AG08395 (cell line): ENCODE results near the gene NMNAT1.
"Not testable (repeated sequence)": the region's sequence is repeated elsewhere in the genome, so short reads cannot be mapped to it uniquely, and the experiment has no call there.

Experiments used
- DNase-seq: peaks from one replicate; pipeline ENCODE4 v3.0.0; 2012; ENCODE audit warnings: mixed read lengths, low spot score

Gene NMNAT1

DNA sequence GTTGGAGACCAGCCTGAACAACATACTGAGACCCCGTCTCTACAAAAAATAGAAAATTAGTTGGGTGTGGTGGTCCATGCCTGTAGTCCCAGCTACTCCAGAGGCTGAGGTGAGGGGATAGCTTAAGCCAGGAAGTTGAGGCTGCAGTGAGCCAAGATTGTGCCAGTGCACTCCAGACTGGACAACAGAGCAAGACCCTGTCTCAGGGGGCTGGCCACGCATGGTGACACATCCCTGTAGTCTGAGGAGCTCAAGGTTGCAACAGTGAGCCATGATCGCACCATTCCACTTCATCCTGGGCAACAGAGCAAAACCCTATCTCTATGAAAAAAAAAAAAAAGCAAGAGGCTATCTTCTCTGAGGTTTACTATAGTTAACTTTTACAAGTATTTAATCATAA lies 76.8 kb downstream of the NMNAT1 start:
- DNase-seq = no peak

GRCh38 chr1:10020678-10021077 lies 77.4 kb downstream of the NMNAT1 start:
- DNase-seq = peak; percentile 50

- DNase-seq = not testable (repeated sequence)
Observed at GRCh38 chr1:10021992-10022391, 78.7 kb downstream of the NMNAT1 start.

- no peak for DNase-seq
Observed at GRCh38 chr1:10022656-10023055, 79.4 kb downstream of the NMNAT1 start.

DNA sequence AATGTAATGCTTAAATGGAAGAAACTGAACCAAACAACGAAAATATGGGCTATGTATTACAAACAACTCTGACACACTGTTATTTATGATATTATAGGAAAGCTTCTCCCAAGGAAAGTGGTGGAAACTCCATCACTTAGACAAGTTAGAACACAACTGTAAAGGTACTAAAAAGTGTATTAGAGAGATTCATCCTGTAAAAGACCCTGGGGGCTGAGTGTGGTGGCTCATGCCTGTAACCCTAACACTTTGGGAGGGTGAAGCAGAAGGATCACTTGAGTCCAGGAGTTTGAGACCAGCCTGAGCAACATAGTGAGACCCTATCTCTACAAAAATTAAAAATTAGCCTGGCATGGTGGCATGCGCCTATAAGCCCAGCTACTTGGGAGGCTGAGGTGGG lies 82.1 kb downstream of the NMNAT1 start:
- no peak for DNase-seq

GRCh38 chr1:10027027-10027426 lies 83.8 kb downstream of the NMNAT1 start:
- no peak for DNase-seq

- DNase-seq = not testable (repeated sequence)
Observed at GRCh38 chr1:10028956-10029500, 85.8 kb downstream of the NMNAT1 start.

DNA sequence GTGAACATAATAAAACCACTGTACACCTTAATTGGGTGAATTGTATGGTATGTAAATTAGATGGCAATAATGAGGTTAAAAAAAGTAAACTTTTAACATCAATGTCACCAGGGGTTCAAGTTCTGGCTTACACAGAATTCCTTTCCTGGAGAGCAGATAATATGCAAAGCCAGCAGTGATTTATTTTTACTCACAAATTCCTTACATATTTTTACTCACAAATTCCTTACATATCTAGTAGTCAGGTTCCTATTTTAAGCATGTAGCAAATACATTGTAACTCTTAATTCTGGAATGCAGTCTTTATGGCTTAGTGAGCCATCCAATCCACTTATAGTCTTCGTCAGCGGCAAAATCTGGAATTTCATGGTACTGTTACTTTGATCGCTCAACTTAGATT lies 88.2 kb downstream of the NMNAT1 start:
- DNase-seq = peak; percentile 39

DNA sequence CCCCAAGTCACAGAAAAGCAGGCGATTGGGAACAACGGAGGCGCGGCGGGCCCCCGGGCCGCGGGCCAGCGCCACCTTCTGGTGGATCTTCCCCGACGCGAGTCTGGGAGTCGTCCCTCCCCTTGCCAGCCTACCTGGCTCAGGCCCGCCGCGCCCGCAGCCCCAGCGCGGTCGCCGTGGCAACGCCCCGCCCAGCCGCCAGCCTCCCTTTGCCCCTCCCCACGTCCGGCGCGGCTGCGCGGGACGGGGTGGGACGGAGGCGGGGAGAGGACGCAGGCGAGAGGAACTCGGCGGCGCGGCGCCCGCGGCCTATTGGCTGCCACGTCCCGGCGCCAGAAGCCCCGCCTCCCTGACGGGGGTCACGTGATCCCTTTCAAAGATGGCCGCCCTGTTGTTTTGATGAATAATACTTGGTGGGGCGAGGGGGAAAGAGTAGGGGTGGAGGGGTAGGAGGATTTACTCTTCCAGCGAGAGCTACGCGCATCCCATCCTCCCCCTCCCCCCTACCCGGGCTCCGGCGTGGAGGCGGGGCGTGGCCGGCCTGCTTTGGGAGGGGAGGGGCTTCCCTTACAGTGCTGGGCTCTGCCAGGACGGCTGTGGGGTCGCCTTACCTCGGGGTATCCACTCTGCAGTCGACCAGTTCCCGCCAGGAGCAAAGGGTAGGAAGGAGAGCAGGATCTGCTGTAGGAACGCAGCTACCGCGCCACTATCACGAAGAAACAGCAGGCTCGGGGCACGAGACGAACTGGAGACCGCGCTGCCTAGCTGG lies 89.5 kb downstream of the NMNAT1 start, which contains the start of gene UBE4B:
Gene UBE4B, plus strand, starts transcription at position 369 of the 769 bp plus-strand sequence. CDS start 713 bp downstream, outside the sequence.
- peak; percentile 99 for DNase-seq

- DNase-seq = no peak
Observed at GRCh38 chr1:10033359-10033845, 90.1 kb downstream of the NMNAT1 start.
